GM21786 (cell line): ENCODE measurements around the gene CREM.
"Not testable (repeated sequence)": the region's sequence is repeated elsewhere in the genome, so short reads cannot be mapped to it uniquely, and the experiment has no call there.

Experiments used
- ATAC-seq: cut with Tn5 transposase; IDR thresholded peaks from one replicate; pipeline ENCODE4 v1.9.1; 2021; ENCODE audit not compliant: unreplicated experiment

The CREM gene

GRCh38 chr10:35192645-35193249 lies 66.1 kb downstream of the CREM start:
- ATAC-seq = no peak

- no peak for ATAC-seq
Observed at GRCh38 chr10:35194471-35194870, 67.8 kb downstream of the CREM start.

- ATAC-seq = no peak
Observed at GRCh38 chr10:35194906-35195305, 68.3 kb downstream of the CREM start.

GRCh38 chr10:35195361-35196306 lies 69.0 kb downstream of the CREM start:
- peak; percentile 97 for ATAC-seq

GRCh38 chr10:35200487-35200886 lies 73.8 kb downstream of the CREM start:
- ATAC-seq = no peak

GRCh38 chr10:35201234-35201633 lies 74.6 kb downstream of the CREM start:
- no peak for ATAC-seq

- ATAC-seq = no peak
Observed at GRCh38 chr10:35202050-35202449, 75.4 kb downstream of the CREM start.

- no peak for ATAC-seq
Observed at GRCh38 chr10:35203745-35204144, 77.1 kb downstream of the CREM start.

- no peak for ATAC-seq
Observed at GRCh38 chr10:35204650-35205319, 78.1 kb downstream of the CREM start.

GRCh38 chr10:35206274-35206673 lies 79.6 kb downstream of the CREM start:
- ATAC-seq = no peak

GRCh38 chr10:35208536-35208935 lies 81.9 kb downstream of the CREM start:
- ATAC-seq = peak; percentile 76

GRCh38 chr10:35208949-35209613 lies 82.4 kb downstream of the CREM start:
- ATAC-seq = peak; percentile 37

GRCh38 chr10:35210961-35211360 lies 84.3 kb downstream of the CREM start:
- ATAC-seq = no peak

GRCh38 chr10:35211390-35211789 lies 84.7 kb downstream of the CREM start:
- no peak for ATAC-seq

- ATAC-seq = no peak
Observed at GRCh38 chr10:35212856-35213255, 86.2 kb downstream of the CREM start.

- ATAC-seq = no peak
Observed at GRCh38 chr10:35213699-35214098, 87.1 kb downstream of the CREM start.

GRCh38 chr10:35214607-35215020 lies 88.0 kb downstream of the CREM start:
- no peak for ATAC-seq

- no peak for ATAC-seq
Observed at GRCh38 chr10:35215107-35215506, 88.5 kb downstream of the CREM start.

- no peak for ATAC-seq
Observed at GRCh38 chr10:35216303-35216905, 89.8 kb downstream of the CREM start.

- not testable (repeated sequence) for ATAC-seq
Observed at GRCh38 chr10:35216956-35217355, 90.3 kb downstream of the CREM start.

- ATAC-seq = no peak
Observed at GRCh38 chr10:35217455-35217854, 90.8 kb downstream of the CREM start.
